HepG2 (cell line): Measurements from ENCODE around the gene FKBP8. TPM values are rescaled to one million over a fixed set of nuclear protein-coding genes. Genes with fewer than 3 reads are reported as not detected.

Experiments
- DPF2 ChIP-seq: sonication (generic); formaldehyde crosslinking; IDR thresholded peaks from 2 replicates; pipeline ENCODE4 v1.4.0; 2020; ENCODE audit warnings: mild to moderate bottlenecking, low read depth, missing genetic modification reagents, borderline replicate concordance
- KIAA2018 ChIP-seq: sonication (generic); formaldehyde crosslinking; IDR thresholded peaks from 2 replicates; pipeline ENCODE4 v1.5.0; 2020; ENCODE audit warnings: mild to moderate bottlenecking, missing genetic modification reagents, borderline replicate concordance
- NCOA2 ChIP-seq: sonication (generic); formaldehyde crosslinking; IDR thresholded peaks from 2 replicates; pipeline ENCODE4 v1.8.0; 2022; ENCODE audit warnings: inconsistent platforms
- REXO4 ChIP-seq: sonication (generic); formaldehyde crosslinking; IDR thresholded peaks from 2 replicates; pipeline ENCODE4 v1.8.0; 2022; ENCODE audit warnings: missing genetic modification reagents, mild to moderate bottlenecking, borderline replicate concordance
- ZBTB43 ChIP-seq: sonication (generic); formaldehyde crosslinking; conservative IDR thresholded peaks from 2 replicates; pipeline ENCODE4 v1.4.0; 2020; ENCODE audit warnings: missing genetic modification reagents
- ZHX2 ChIP-seq, 2 experiments: sonication (generic) in 1 of 2; formaldehyde crosslinking in 1 of 2; IDR thresholded peaks; 2 replicates each; pipeline versions ENCODE4 v1.6.1 to v1.9.0; 2014 to 2022; ENCODE audit warnings: antibody characterized with exemption in 1 of 2, borderline replicate concordance in 1 of 2, inconsistent platforms in 1 of 2, low read depth in 1 of 2, missing genetic modification reagents in 1 of 2
- ZNF205 ChIP-seq: IDR thresholded peaks from 2 replicates; pipeline ENCODE4 v1.6.1; 2018; ENCODE audit warnings: missing biosample characterization, missing genetic modification reagents
- ZNF264 ChIP-seq: sonication (generic); formaldehyde crosslinking; IDR thresholded peaks from 2 replicates; pipeline ENCODE4 v1.4.0; 2020; ENCODE audit warnings: missing genetic modification reagents
- ZNF362 ChIP-seq: sonication (generic); formaldehyde crosslinking; IDR thresholded peaks from 2 replicates; pipeline ENCODE4 v1.4.0; 2020; ENCODE audit warnings: missing genetic modification reagents, mild to moderate bottlenecking, borderline replicate concordance
- polyA plus RNA-seq, 8 experiments: library from polyadenylated mRNA; depleted of rRNA in 3 of 8; stranded (reverse) in 7 of 8; unstranded in 1 of 8; fragments of >200 nt; fragmentation: Illumina TruSeq in 4 of 8; extraction: Trizol in 4 of 8; gene quantifications; 2 replicates each; pipeline versions ENCODE4 v1.2.1 to v1.2.3, GENCODE V29; 2011 to 2016; ENCODE audit warnings: low read depth in 4 of 8, missing spikeins in 1 of 8, mixed read lengths in 1 of 8; ENCODE audit not compliant: insufficient read depth in 1 of 8
- total RNA-seq, 5 experiments: library from RNA; depleted of rRNA; stranded (reverse); fragments of >200 nt; fragmentation: Illumina TruSeq; extraction: Trizol; gene quantifications; 2 replicates each; pipeline ENCODE4 v1.2.3, GENCODE V29; 2016; ENCODE audit warnings: low read depth in 1 of 5

FKBP8 gene
- total and polyA plus RNA-seq, 2 of the 13 experiments (the other 11 are each of a cell fraction or from before 2014, with no cell fraction given): 81.7 to 93.9 TPM

GRCh38 chr19:18589380-18590272, 46.3 kb upstream of the FKBP8 start (continued):
- TF ChIP-seq KIAA2018 (CRISPR knock-in tag): 0 out of 2 replicates have a peak, but pooled peaks have one; percentile 14
- no peak; the same call in 1 of the 2 replicates for TF ChIP-seq ZNF264 (CRISPR knock-in tag)
- 0 out of 2 replicates have a peak, but pooled peaks have one; percentile 39 for TF ChIP-seq ZHX2 (IDR thresholded peaks at IDR 0.05; ENCODE audit: low read depth)
- peak; percentile 97 for TF ChIP-seq ZHX2 (CRISPR knock-in tag; IDR thresholded peaks at IDR 0.05; ENCODE audit: borderline replicate concordance)
- TF ChIP-seq NCOA2 (CRISPR knock-in tag): no peak; the same call in 1 of the 2 replicates
- no peak; the same call in 1 of the 2 replicates for TF ChIP-seq DPF2
- TF ChIP-seq REXO4: peak; percentile 99
- peak; percentile 95 for TF ChIP-seq ZBTB43 (CRISPR knock-in tag)
- TF ChIP-seq ZNF362 (CRISPR knock-in tag): peak; percentile 43; the same call in 1 of the 2 replicates
- no peak for TF ChIP-seq ZNF205 (CRISPR knock-in tag)
